HG03378 (cell line): ENCODE results near the gene FAR2.
"Not testable (repeated sequence)": the region's sequence is repeated elsewhere in the genome, so short reads cannot be mapped to it uniquely, and the experiment has no call there.

Source experiments
- ATAC-seq: cut with Tn5 transposase; IDR thresholded peaks from one replicate; pipeline ENCODE4 v1.9.1; 2021; ENCODE audit warnings: mild to moderate bottlenecking, moderate library complexity; ENCODE audit not compliant: unreplicated experiment

FAR2 gene

DNA sequence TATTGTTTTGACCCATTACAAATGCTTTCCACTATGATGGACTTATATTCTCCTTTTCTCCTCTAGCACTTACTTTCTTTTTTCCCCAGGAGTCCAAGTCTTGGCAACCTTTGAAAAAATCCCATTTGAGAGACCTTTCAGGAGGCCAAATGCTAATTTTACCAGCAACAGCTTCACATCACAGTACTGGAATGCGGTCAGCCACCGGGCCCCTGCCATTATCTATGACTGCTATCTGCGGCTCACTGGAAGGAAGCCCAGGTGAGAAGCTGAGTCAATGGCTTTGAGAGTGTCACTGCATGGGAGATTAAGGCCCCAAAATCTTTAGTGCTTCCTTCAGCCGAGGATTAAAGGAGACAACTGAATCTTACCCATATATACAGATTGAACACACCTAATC, 167.7 kb downstream of the FAR2 start:
- ATAC-seq = no peak

DNA sequence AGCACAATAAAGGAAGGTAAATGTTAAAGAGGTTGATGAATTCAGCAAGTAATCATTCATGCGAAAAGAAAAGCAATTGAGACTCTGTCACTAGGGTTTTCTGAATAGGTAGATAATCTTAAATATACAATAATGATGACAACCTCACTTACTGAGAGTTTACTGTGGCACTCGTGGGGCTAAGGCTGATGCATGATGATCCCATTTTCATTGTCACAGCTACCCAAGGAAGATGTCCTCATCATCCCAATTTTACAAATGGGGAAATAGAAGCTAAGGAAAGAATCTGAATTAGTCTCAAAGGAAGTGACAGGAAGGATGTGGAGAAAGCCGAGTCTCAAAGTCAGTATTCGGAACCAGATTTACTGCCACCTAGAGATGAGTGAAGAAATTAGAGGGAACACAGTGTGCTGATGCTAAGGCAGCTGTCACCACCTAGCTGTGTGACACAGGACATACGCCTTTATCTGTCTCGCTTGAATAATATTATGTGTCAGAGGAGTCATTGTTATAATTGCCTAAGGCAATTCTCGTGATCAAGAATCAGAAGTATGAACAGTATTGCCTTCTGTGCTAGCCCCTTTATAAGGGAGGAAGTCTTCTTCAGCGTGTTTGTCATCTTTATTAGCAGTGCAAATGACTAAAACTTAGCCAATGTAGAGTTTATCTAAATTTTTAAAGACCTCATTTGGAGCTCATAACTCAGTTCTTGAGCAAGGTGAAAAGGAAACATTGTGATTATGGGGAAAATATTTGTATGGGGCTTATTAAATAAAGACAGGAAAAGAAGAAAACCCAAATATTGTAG, 168.7 kb downstream of the FAR2 start:
- peak; percentile 99 for ATAC-seq

DNA sequence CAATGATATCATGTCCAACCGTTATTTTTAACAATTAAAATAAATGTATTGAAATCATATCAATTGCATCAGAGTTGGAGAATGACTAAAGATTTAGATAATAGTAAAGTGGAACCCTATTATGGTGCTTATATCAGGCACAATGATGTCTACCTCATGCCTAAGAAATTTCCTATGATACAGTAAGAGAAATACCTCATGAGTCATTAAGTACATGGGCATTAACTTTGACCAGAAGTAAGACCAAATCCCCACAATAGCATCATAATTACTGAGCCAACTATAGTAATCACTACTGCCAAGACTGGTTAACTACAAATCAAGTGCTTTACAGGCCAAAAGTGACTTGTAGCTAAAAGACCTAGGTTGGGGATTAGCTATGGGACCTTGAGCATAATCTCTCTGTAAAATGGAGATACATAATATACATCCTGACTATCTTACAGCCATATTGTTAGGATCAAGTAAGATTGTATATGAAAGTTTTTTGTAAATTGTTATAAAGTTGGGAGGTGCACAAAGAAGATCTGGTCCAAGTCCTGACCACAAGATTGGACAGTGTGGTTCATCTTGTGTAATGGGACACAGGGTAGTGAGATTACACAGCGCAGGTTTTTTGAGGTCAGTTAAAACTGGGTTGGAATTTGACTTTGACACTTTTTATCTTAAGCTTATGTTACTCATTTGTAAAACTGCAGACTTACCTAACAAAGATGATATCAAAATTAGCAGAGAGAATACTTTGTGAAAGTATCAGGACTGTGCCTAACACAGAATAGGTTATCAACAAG, 171.4 kb downstream of the FAR2 start:
- ATAC-seq = no peak

DNA sequence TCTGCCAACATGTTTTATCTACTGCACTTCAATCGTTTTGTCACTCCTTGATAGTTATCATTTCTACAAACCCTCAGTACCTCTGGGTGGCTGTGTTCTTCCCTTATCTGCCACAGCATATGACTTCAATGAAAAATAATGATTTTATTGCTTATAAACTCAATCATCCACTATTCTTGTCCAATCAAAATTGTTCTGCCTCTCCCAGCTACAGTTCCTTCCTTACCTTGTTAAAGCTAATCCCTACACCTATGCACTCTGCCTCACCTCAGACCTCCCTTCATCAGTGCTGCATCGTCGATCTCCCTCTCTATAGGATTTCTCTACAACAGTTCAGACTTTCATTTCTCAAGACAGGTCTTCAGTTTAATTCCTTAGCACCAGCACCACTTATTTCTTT, 173.1 kb downstream of the FAR2 start:
- no peak for ATAC-seq

DNA sequence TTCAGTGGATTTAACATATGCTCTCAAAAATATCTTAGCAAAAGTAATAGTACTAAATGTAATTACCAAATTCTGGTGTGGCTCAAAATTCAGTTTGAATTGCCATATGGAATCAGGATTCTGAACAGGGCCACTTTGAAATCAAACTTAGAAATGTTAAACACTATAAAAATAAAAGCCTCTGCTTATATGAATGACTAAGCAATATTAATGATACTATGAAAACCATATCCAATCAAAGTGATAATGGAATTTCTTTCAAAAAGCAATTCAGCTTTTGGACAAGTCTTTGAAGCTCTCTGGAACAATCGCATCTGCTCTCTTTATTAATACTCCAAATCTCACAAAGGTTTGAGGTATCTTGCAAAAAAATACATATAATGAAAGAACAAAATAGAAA, 180.3 kb downstream of the FAR2 start:
- no peak for ATAC-seq

DNA sequence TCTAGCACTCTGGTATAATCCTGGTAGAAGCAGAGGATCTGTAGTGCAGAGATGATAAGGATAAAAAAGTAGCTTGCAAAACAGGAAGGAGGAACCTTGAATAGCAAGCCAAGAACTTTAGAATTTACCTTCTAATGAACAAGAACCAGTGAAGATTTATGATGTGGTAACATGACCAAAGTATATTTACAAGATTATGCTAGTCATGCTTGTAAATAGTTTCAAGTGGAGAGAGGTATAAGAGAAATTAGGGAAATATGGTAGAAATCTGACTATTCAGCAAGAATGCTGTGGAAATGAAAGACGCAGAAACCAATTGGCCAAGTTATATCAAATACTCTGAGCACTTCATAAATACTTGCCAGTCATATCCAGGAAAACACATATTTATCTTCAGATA, 184.1 kb downstream of the FAR2 start:
- no peak for ATAC-seq

DNA sequence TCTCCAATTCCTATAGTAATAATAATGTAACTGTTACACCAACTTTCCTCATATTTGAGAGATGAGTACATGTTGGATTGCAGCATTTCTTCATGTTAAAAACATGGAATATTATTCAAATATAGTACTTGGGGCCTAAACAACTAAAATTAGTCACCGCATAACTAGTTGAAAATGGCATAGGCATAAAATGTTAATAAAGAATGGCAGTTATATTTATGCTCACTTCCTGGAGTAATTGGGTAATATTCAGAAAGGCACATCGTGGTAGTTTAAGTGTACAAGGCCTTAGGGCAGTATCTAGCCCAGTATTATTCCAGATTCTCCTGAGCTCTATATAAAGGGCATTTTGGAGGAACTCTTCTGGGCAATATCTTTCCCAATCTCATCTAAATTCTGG, 185.9 kb downstream of the FAR2 start:
- no peak for ATAC-seq

DNA sequence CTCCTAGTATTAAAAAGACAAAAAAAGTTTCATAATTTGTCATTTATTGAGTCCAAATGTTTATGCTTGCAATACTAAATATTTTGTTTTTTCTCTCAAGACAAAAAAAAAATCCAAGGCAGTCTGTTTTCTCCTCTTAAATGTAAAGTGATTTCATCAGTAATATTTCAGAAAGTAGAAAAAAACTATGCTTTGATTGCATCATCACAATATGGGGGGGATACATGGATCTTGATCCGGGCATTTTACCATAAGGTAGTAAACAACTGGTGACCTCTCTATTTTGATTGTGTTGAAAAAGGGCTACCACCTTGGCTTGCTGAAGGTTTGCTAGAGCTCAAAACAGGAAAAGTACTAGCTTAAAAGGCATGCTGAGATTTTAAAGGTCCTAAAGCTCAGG, 188.2 kb downstream of the FAR2 start:
- no peak for ATAC-seq

DNA sequence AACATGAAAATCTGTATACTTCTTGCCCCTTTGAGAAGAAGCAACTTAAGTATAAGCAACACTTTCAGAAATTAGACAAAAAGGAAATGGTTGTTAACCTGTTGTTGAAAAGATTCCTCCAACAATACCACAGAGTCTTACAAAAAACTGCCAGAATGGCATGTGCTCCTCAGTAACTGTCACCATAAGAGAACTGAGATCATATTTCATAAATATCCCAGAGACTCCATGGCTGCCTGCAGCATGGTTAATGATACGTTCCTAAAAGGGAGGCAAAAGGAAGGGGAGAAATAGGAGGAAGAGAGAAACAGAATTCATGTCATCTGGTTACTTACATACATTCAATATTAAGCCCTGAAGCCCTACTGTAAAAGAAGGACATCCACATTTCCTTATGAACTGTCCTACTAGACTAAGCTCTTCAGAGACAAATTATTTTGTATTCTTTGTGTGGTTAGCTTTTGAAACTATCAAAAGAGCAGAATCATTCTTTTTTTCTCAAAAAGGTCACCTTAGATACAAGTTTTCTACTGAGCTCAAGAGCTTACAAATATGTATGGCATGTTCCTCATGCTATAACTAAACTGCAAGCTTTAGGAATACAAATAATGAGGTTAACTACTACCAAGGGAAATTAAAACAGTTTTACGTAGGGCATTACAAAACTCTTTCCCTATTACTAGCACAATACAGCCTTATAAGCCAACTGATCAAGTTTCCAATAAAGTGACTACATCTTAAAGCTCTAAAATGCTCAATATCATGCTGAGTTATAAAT, 194.1 kb downstream of the FAR2 start:
- ATAC-seq = no peak

DNA sequence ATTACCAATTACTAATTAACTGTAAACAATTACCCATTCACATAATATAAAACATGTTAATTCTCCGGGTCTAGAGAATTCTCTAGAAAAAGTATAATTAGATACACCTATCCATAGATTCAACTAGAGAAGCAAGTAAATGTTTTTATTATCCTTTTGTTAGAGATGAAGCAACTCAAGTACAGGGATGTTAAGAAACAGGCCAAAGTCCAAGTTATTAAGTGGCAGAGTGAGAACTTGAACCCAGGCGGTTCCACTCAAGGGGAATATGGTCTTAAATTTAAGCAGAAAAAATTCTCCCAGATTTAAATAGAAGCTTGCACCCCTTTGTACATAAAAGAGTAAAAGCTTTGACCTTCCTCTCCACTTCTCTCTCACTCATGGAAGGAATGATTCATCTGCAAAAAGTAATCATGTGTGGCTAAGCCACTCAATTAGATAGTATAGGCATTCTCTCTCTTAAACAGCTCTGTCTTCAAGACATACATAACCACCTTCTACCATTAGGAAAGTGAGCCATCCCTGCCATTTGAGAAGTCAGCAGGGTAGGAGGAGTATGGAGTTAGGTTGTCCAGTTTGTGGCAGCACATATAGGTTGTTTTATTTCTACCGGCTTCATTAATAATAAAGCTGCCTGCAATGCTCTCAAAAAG, 197.8 kb downstream of the FAR2 start:
- ATAC-seq = no peak

DNA sequence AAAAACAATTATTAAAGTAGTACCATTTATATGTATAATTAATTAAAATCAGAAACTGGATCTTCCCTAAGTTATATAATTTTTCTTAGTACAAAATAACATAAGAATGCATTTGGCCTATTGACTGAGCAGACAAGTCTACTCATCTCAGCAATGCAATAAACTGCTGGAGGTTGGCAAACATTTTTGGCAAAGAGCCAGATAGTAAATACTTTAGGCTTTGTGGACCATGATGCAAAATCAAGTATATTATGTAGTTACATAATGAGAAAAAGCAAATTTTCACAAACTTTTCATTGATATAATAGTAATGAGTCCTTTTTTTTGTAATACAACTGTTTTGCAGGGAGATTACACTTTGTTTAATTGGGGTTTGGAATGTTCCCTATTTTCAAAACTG, 201.0 kb downstream of the FAR2 start:
- no peak for ATAC-seq

DNA sequence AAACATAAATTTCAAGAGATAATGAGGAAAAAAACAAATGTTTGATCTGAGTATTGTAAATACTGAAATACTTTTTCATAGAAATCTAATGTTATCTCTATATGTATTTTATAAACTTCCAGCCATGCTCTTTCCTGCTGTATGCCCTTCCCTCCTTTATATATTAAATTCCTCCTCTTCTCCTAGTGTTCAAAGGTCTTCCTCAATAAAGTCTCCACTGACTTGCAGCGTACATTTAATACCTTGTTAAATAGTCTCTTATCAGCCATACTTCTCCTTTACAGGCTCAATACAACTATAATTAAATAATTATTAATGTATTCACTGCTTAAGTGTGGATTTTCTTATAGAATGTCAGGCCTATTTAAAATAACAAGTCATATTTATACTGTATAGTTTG, 205.9 kb downstream of the FAR2 start:
- no peak for ATAC-seq

DNA sequence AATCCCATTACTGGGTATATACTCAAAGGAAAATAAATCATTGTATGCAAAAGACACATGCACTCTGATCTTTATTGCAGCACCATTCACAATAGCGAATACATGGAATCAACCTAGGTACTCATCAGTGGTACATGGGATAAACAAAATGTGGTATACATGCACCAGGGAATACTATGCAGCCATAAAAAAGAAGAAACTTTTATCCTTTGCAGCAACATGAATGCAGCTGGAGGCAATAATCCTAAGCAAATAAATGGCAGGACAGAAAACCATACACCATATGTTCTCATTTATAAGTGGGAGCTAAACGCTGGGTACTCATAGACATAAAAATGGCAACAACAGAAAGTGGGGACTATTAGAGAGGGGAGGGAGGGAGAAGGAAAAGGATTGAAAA, 216.0 kb downstream of the FAR2 start:
- no peak for ATAC-seq

DNA sequence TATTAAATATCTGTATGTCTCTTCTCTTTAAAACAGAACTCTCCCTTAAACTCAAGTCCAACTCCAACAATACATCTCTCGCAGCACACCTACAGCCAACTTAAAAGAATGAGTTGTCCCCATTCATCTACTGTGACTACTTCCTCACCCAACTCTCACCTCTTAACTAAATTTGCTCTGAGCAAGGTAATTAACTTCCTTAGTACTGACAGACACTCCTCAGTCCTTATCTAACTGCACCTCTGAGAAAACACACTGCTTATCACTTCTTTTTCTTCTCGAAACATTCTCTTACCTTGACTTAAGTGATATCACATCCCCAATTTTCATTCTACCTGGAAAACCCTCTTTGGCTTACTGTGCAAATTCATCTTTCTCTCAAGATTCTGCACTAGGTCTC, 224.9 kb downstream of the FAR2 start:
- ATAC-seq = no peak

DNA sequence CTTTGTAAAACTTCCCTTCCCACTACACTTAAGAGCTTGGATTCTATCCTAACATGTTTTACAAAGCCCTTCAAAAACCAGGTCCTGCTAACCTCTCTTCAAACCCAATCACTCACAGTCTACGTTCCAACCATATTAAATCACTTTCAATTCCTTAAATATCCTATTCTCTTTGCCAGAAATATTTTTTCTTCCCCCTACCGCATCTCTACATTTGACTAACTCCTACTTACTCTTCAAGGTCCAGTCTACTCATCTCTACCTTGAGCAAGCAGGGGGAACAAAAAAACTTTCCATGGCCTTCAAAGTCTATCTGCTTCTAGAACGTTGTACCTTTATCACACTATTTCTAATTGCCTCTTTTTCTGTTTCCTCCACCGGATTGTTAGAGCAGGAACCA, 225.8 kb downstream of the FAR2 start:
- no peak for ATAC-seq

DNA sequence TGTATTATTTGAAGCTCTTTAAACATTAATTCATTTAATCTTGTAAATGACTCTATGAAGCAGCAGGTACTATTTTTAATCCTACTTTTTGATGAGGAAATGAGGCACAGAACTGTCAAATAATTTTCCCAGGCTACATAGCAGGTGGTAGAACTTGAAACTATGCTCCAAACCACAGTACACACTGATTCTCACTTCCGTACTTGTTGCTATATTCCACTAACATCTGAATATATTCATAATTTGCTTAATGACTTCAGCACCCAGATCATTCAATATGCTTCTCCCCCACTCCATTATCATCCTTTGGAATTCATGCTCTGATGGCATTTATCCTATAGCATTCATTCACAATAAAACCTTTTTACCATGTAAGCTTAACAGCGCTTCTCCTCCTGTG, 227.0 kb downstream of the FAR2 start:
- ATAC-seq = no peak

DNA sequence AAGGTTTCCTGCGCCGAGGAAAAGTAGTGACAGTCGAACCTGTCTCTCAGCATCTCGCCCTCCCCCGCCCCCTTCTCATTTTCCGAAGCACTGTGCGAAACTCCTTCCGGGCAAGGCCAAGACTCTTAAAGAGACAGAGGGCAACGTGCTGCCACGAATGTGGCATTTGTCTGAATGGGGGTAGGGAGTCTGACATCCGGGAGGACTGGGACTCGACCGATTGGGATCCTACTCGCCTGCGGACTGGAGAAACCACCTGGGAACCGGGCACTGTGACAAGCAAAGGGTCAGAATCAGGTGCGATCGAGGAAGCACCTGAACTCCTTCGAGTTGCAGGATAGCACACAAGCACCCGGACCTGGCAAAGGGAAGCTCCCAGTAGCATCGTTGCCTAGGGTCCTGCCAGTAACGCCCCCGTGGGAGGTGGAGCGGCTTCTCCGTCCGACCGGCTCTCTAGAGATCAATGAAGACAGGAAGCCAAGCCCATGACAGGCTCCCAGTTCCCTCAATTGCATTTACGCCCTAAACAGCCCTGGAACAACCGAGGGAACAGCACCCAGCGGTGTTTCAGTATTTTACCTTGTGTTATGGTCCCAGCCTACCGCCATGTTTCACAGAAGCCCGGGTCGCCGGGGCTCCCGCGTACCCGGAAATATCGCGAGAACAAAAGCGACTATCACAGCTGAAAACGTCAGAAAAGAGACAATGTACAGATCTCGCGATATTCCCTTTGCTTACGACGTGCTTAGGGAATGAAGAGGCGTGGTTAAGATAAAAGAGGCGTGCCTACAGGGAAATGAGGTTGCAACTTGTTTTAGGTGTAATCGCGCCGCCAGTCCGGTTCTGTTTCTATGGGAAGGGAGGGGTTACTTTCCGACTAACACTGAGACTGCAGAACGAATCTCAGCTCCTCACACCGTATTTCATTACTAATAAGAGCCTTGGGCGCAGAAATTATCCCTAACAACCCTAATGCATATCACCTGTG, 231.8 kb downstream of the FAR2 start, which contains the start of gene ERGIC2:
ERGIC2 (minus strand) TSS at position 637 of the 988 bp plus-strand sequence. CDS start 9,539 bp downstream, outside the sequence.
- ATAC-seq = peak; percentile 100

DNA sequence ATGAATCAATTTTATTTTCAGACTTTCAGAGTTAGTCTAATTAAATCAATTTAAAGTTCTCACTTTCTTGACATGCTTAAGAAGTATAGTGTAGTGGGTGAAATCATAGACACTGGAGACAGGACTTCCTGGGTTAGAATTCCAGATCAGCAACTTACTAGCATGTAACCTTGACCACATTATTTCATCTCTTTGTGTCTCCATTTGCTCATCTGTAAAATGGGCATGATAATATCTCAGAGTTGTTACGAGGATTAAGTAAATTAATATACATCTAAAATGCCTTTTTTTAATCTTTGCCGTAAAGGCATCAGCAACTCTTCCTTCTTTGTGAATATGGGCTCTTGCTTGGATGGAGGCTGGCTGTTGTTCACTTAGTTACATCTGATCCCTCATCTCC, 233.2 kb downstream of the FAR2 start:
- ATAC-seq = no peak

DNA sequence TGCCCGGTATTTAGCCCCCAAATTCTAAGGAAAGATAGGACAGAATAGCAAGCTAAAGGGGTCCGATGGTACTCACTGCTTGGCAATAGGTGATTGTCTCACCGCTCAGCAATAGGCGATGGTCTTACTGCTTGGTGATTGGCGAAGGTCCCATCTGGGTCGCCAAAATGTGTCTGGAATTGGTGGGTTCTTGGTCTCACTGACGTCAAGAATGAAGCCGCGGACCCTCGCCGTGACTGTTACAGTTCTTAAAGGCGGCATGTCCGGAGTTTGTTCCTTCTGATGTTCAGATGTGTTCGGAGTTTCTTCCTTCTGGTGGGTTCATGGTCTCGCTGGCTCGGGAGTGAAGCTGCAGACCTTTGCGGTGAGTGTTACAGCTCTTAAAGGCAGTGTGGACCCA, 236.1 kb downstream of the FAR2 start:
- ATAC-seq = not testable (repeated sequence)
